H1 (cell line): ENCODE measurements around the gene TMEM9B. TPM values are rescaled to one million over a fixed set of nuclear protein-coding genes. Genes with fewer than 3 reads are reported as not detected.

ENCODE experiments used
- CTCF ChIA-PET: fragments of 300-600 bp; sonication (Branson Sonifier 250); formaldehyde crosslinking; loops from one replicate; lab custom pipeline; 2021; ENCODE audit not compliant: partially characterized antibody; lab: Charles Lee
- POLR2A ChIA-PET: fragments of 300-600 bp; sonication (Branson Sonifier 250); formaldehyde crosslinking; loops from one replicate; lab custom pipeline; 2021; ENCODE audit warnings: inconsistent platforms; ENCODE audit not compliant: partially characterized antibody; lab: Charles Lee
- DNase-seq, 2 experiments: peaks; one replicate each; pipeline versions ENCODE4 v3.0.0 to v3.0.0-alpha.2; 2010 to 2022; ENCODE audit warnings: low spot score in 2 of 2, low read depth in 1 of 2, mixed read lengths in 1 of 2
- FAIRE-seq: peaks from 2 replicates; lab custom pipeline; 2011; peaks lifted over from hg19 to GRCh38; lab: Jason Lieb, UNC
- H2AFZ ChIP-seq: 2 replicates; pipeline ENCODE4 v1.8.1; 2012; ENCODE audit warnings: low read length, inconsistent platforms
- H2AK5ac ChIP-seq: 2 replicates; pipeline ENCODE4 v1.6.1; 2013; ENCODE audit warnings: low read depth, low read length
- H2BK120ac ChIP-seq: replicated peaks from 2 replicates; pipeline ENCODE3; 2013; ENCODE audit warnings: low read depth, low read length, inconsistent platforms
- H2BK12ac ChIP-seq: 2 replicates; pipeline ENCODE4 v1.6.1; 2013; ENCODE audit warnings: low read depth, low read length
- H2BK15ac ChIP-seq: 2 replicates; pipeline ENCODE4 v1.6.1; 2013; ENCODE audit warnings: low read length
- H2BK20ac ChIP-seq: 2 replicates; pipeline ENCODE4 v1.6.1; 2013; ENCODE audit warnings: low read length
- H2BK5ac ChIP-seq: 2 replicates; pipeline ENCODE4 v1.6.1; 2013; ENCODE audit warnings: low read depth, low read length
- H3K14ac ChIP-seq: 2 replicates; pipeline ENCODE4 v1.6.1; 2013; ENCODE audit warnings: inconsistent platforms; ENCODE audit not compliant: insufficient read length
- H3K18ac ChIP-seq: 2 replicates; pipeline ENCODE4 v1.6.1; 2013; ENCODE audit warnings: low read length; ENCODE audit errors: extremely low read depth
- H3K23ac ChIP-seq: 2 replicates; pipeline ENCODE4 v1.6.1; 2013; ENCODE audit warnings: inconsistent platforms; ENCODE audit not compliant: insufficient read length
- H3K23me2 ChIP-seq: 2 replicates; pipeline ENCODE4 v1.6.1; 2013; ENCODE audit warnings: low read depth, low read length
- H3K27ac ChIP-seq: 2 replicates; pipeline ENCODE4 v1.6.1; 2011; ENCODE audit warnings: low read depth, low read length, inconsistent platforms
- H3K27me3 ChIP-seq, 4 experiments: replicated peaks in 1 of 4; 1 replicate in 1 of 4; 2 replicates in 3 of 4; pipeline versions ENCODE4 v1.6.1 to v1.8.1; 2011 to 2013; ENCODE audit warnings: low read length in 3 of 4, mild to moderate bottlenecking in 3 of 4, inconsistent platforms in 2 of 4, mixed read lengths in 2 of 4, moderate library complexity in 1 of 4; ENCODE audit not compliant: control insufficient read depth in 3 of 4, insufficient read depth in 3 of 4; ENCODE audit errors: extremely low read depth in 1 of 4
- H3K36me3 ChIP-seq, 4 experiments: 2 replicates each; pipeline versions ENCODE4 v1.6.1 to v1.8.1; 2011 to 2013; ENCODE audit warnings: mild to moderate bottlenecking in 4 of 4, low read length in 3 of 4, moderate library complexity in 2 of 4, control low read depth in 1 of 4, inconsistent platforms in 1 of 4; ENCODE audit not compliant: insufficient read depth in 4 of 4, control insufficient read depth in 2 of 4
- H3K4ac ChIP-seq: replicated peaks from 2 replicates; pipeline ENCODE3; 2013; ENCODE audit warnings: low read length, low read depth, mixed read lengths, inconsistent platforms; ENCODE audit not compliant: insufficient read length
- H3K4me1 ChIP-seq, 4 experiments: replicated peaks in 1 of 4; 1 replicate in 1 of 4; 2 replicates in 3 of 4; pipeline versions ENCODE4 v1.6.1 to v1.8.1; 2011 to 2013; ENCODE audit warnings: low read length in 3 of 4, inconsistent platforms in 2 of 4, mixed read lengths in 1 of 4; ENCODE audit not compliant: insufficient read depth in 4 of 4, control insufficient read depth in 3 of 4
- H3K4me2 ChIP-seq, 2 experiments: 2 replicates each; pipeline versions ENCODE4 v1.6.1 to v1.8.1; 2011 to 2013; ENCODE audit warnings: low read depth in 2 of 2, low read length in 2 of 2, control low read depth in 1 of 2, inconsistent platforms in 1 of 2, mild to moderate bottlenecking in 1 of 2; ENCODE audit not compliant: insufficient read depth in 1 of 2
- H3K4me3 ChIP-seq, 4 experiments: fragments of 200-600, 300-600 bp in 1 of 4; sonication (generic), shearing (Covaris generic), sonication (Bioruptor Twin) in 1 of 4; 2 replicates each; pipeline versions ENCODE4 v1.5.1 to v1.8.1; 2011 to 2016; ENCODE audit warnings: low read length in 4 of 4, low read depth in 3 of 4, control low read depth in 2 of 4, inconsistent platforms in 2 of 4, mild to moderate bottlenecking in 2 of 4, mixed read lengths in 1 of 4, moderate library complexity in 1 of 4; ENCODE audit not compliant: insufficient read depth in 2 of 4; ENCODE audit errors: extremely low read depth in 1 of 4
- H3K56ac ChIP-seq: replicated peaks from 2 replicates; pipeline ENCODE3; 2013; ENCODE audit warnings: low read depth, mild to moderate bottlenecking, mixed read lengths, low read length, inconsistent platforms; ENCODE audit not compliant: insufficient read length
- H3K79me1 ChIP-seq: 2 replicates; pipeline ENCODE4 v1.6.1; 2013; ENCODE audit warnings: low read depth, low read length, control low read depth
- H3K79me2 ChIP-seq, 2 experiments: 2 replicates each; pipeline versions ENCODE4 v1.6.1 to v1.8.1; 2012 to 2013; ENCODE audit warnings: low read length in 2 of 2, mild to moderate bottlenecking in 2 of 2, inconsistent platforms in 1 of 2; ENCODE audit not compliant: insufficient read depth in 2 of 2, control insufficient read depth in 1 of 2
- H3K9ac ChIP-seq, 4 experiments: replicated peaks in 1 of 4; 1 replicate in 1 of 4; 2 replicates in 3 of 4; pipeline versions ENCODE4 v1.6.1 to v1.8.1; 2011 to 2013; ENCODE audit warnings: low read depth in 3 of 4, low read length in 3 of 4, control low read depth in 2 of 4, mild to moderate bottlenecking in 2 of 4, moderate library complexity in 2 of 4, inconsistent platforms in 1 of 4; ENCODE audit errors: extremely low read depth in 1 of 4
- H3K9me3 ChIP-seq, 2 experiments: 2 replicates each; pipeline versions ENCODE4 v1.6.1 to v1.8.1; 2012 to 2013; ENCODE audit warnings: mild to moderate bottlenecking in 2 of 2, moderate library complexity in 2 of 2, control low read depth in 1 of 2, inconsistent platforms in 1 of 2, low read depth in 1 of 2, low read length in 1 of 2, mixed read lengths in 1 of 2; ENCODE audit not compliant: insufficient read depth in 2 of 2
- H4K20me1 ChIP-seq, 2 experiments: replicated peaks in 1 of 2; 2 replicates each; pipeline versions ENCODE3 to v1.8.1; 2011 to 2013; ENCODE audit warnings: inconsistent platforms in 2 of 2, low read length in 2 of 2, mild to moderate bottlenecking in 1 of 2; ENCODE audit not compliant: insufficient read depth in 2 of 2, control insufficient read depth in 1 of 2
- H4K5ac ChIP-seq: 2 replicates; pipeline ENCODE4 v1.6.1; 2013; ENCODE audit warnings: low read length, low read depth, mixed read lengths, inconsistent platforms; ENCODE audit not compliant: insufficient read length
- H4K8ac ChIP-seq: 2 replicates; pipeline ENCODE4 v1.8.0; 2013; ENCODE audit warnings: mild to moderate bottlenecking, moderate library complexity, low read length, inconsistent platforms; ENCODE audit not compliant: insufficient read depth; ENCODE audit errors: extremely low read depth
- H4K91ac ChIP-seq: replicated peaks from 2 replicates; pipeline ENCODE3; 2013; ENCODE audit warnings: low read length, mixed read lengths, inconsistent platforms; ENCODE audit not compliant: insufficient read length
- ATF2 ChIP-seq: IDR thresholded peaks from 2 replicates; pipeline ENCODE4 v1.6.1; 2012; ENCODE audit warnings: low read length, inconsistent platforms
- HDAC6 ChIP-seq: IDR thresholded peaks from one replicate; pipeline ENCODE4 v1.7.1; 2012; ENCODE audit warnings: low read depth, mild to moderate bottlenecking, inconsistent platforms, low read length, moderate library complexity
- NRF1 ChIP-seq: IDR thresholded peaks from 2 replicates; pipeline ENCODE4 v1.6.1; 2011; ENCODE audit warnings: mild to moderate bottlenecking, low read depth, low read length, improper control_type of control experiment
- POU5F1 ChIP-seq: IDR thresholded peaks from 2 replicates; pipeline ENCODE4 v1.6.1; 2011; ENCODE audit warnings: low read depth, mild to moderate bottlenecking, low read length, moderate library complexity
- TAF7 ChIP-seq: optimal IDR thresholded peaks from 2 replicates; pipeline ENCODE3; 2011; ENCODE audit warnings: low read depth, mild to moderate bottlenecking, inconsistent platforms, low read length, moderate library complexity, borderline replicate concordance
- USF2 ChIP-seq: IDR thresholded peaks from 2 replicates; pipeline ENCODE4 v1.6.1; 2011; ENCODE audit warnings: low read length, improper control_type of control experiment
- WGBS, 2 experiments: shearing (Covaris generic) in 1 of 2; methylation state at CpG; one replicate each; pipeline versions ENCODE4 v1.1.6 to v1.1.7; 2013 to 2015; ENCODE audit warnings: low lambda C conversion rate in 2 of 2, mixed read lengths in 2 of 2, inconsistent platforms in 1 of 2, low coverage in 1 of 2, missing lambda C conversion rate in 1 of 2; ENCODE audit not compliant: insufficient replicate concordance in 2 of 2, insufficient coverage in 1 of 2, insufficient read length in 1 of 2; ENCODE audit errors: extremely low coverage in 1 of 2, missing lambda C conversion rate in 1 of 2; 5-methylcytosine and 5-hydroxymethylcytosine counted together
- polyA plus RNA-seq, 7 experiments: library from polyadenylated mRNA; depleted of rRNA in 3 of 7; stranded (reverse) in 5 of 7; unstranded in 2 of 7; fragments of >200 nt in 5 of 7; fragments of 200-250 nt in 2 of 7; gene quantifications; 1 replicate in 5 of 7; 2 replicates in 1 of 7; 4 replicates in 1 of 7; pipeline versions ENCODE4 v1.2.1 to v1.2.3, GENCODE V29; 2011 to 2013; ENCODE audit warnings: missing spikeins in 2 of 7, mixed read lengths in 2 of 7
- total RNA-seq: library from RNA; stranded (reverse); fragmentation: NEBNext Ultra II Directional; extraction: Animal tissue kit (Norgen Biotek cat#: 25700); gene quantifications from 2 replicates; pipeline ENCODE4 v1.2.1, GENCODE V29; 2021

The TMEM9B gene
- total and polyA plus RNA-seq, 2 of the 8 experiments (the other 6 are each of a cell fraction or from before 2014, with no cell fraction given) = 8.3 to 9.4 TPM

GRCh38 chr11:8971196-8971923 lies 7.1 kb upstream of the TMEM9B start:
- no peaks in the 10 kb centered on the region for H3K9me3 ChIP-seq
- H2BK120ac ChIP-seq = no peak overlapping the region
- TF ChIP-seq USF2 (no peak), TAF7 (no peak), ATF2 (no peak), POU5F1 (no peak), NRF1 (no peak), HDAC6 (no peak)
- H3K79me2 ChIP-seq = no peaks in the 10 kb centered on the region
- no peak overlapping the region for H2AFZ ChIP-seq
- no peaks in the 10 kb centered on the region for H3K4me1 ChIP-seq
- no peaks in the 10 kb centered on the region for H3K79me1 ChIP-seq
- FAIRE-seq (no peak), DNase-seq (no peak)
- H3K36me3 ChIP-seq = no peaks in the 10 kb centered on the region
- no peak overlapping the region for H3K27ac ChIP-seq
- POLR2A ChIA-PET = interaction anchor here (0.7 kb wide), 1 partner anchor 128 kb away, joined by 3 read pairs; no protein-coding TSS in a partner anchor
- no peaks in the 10 kb centered on the region for H4K20me1 ChIP-seq
- no peak overlapping the region for H2BK20ac ChIP-seq
- CTCF ChIA-PET = interaction anchor here (0.6 kb wide), 1 partner anchor 101 kb away, joined by 4 read pairs; no protein-coding TSS in a partner anchor
- H4K8ac ChIP-seq = no peak overlapping the region
- no peak overlapping the region for H4K5ac ChIP-seq
- no peaks in the 10 kb centered on the region for H3K27me3 ChIP-seq
- no peak overlapping the region for H3K4me3 ChIP-seq
- H2BK12ac ChIP-seq = no peak overlapping the region
- no peak overlapping the region for H3K9ac ChIP-seq
- no peak overlapping the region for H3K23ac ChIP-seq
- no peak overlapping the region for H2AK5ac ChIP-seq
- WGBS, 2 experiments = 82% methylated on average over 2 of the region's 2 CpGs; no CpG with 5 or more reads in 1 of the 2 experiments
- no peak overlapping the region for H3K4ac ChIP-seq
- no peak overlapping the region for H2BK15ac ChIP-seq
- H3K56ac ChIP-seq = no peak overlapping the region
- no peaks in the 10 kb centered on the region for H3K23me2 ChIP-seq
- no peak overlapping the region for H4K91ac ChIP-seq
- no peak overlapping the region for H3K14ac ChIP-seq
- no peak overlapping the region for H2BK5ac ChIP-seq
- no peak overlapping the region for H3K18ac ChIP-seq
- no peak overlapping the region for H3K4me2 ChIP-seq
